Epidermal melanocyte (primary cell): ENCODE data around the gene TLE4.

Experiments used
- DNase-seq: peaks from one replicate; pipeline ENCODE4 v3.0.0; 2011; ENCODE audit warnings: low spot score; ENCODE audit not compliant: insufficient read length

The TLE4 gene

DNA sequence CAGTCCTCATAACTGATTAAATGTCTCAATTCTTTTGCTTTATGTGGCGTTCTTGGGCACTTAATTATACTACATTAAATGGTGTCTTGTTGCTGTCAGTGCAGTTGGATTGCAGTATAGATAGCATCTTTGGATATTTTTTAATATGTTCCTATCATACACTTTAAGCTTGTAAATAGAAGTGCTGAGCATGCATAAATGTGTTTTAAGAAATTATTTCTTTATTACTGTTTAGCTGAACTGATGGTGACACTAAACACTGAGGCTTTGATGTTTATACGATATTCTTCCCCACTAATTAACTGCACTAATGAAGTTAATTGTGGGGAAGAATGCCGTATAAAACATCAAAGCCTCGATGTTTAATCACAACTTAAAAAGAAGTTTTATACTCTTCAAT, 116.6 kb downstream of the TLE4 start:
- no peak for DNase-seq

DNA sequence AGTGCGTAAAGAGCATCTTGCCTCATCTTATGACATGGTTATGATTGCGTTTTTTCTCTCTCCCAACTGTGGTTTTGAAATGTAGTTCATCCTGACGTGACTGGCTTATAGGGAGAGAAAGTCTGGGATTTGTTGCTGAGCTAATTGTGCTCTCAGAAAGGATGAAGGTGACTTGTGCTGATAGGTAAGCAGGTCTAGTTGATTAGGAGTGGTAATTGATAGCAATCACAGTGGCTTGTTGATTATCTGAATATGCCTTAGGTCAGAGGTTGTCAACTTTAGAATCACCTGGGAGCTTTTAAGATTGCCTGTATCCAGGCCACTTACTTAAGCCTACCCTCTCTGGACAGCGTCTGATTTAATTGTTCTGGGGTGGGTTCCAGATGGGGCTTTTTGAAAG, 117.8 kb downstream of the TLE4 start:
- DNase-seq = no peak

DNA sequence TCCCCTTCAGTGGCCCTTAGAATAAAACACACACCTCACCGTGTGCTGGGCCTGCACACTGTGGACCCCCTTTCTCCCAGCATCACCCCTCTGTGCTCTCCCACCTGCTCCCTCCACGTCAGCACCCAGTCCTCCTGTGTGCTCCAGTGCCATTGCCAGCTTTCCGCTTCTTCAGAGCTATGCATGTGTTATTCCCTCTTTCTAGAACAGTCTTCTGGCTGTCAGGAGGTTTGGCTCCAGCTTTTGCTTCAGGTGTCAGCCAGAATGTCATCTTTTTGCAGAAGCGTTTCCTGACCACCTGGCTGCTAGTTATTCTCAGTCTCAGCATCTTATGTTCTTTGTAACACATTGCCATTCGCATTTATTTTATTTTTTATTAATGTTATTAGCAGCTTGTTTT, 119.7 kb downstream of the TLE4 start:
- no peak for DNase-seq

DNA sequence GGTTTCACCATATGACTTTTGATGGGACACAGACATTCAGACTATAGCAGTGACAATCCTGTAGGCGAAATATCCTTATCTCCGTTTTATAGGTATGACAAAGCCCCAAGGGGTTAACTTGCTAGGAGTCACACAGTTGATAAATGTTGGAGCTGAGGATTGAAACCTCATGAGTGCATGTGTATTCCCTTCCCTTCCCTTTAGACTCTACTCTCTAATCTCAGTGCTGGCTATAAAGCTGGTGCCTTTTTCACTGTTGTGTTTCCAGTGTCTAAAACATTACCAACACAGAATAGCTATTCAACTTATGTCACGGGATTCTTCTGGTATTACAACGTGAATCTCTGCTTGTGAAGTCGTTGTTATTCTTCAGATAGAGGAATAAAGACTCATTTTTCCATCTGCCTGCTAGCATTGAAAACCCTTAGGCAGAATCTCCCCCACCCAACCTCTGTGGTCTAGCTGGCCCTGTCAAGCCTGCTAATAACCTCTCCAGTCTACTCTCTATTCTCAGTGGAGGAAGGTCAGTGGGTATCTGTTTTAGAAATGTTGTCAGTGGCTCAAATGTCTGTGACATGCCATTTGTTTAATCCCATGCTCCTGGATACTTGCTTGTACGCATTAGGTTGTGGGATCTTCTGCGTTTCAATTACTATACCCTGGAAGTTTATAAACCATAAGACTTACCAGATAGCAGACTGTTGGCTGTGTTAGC, 121.2 kb downstream of the TLE4 start:
- no peak for DNase-seq

DNA sequence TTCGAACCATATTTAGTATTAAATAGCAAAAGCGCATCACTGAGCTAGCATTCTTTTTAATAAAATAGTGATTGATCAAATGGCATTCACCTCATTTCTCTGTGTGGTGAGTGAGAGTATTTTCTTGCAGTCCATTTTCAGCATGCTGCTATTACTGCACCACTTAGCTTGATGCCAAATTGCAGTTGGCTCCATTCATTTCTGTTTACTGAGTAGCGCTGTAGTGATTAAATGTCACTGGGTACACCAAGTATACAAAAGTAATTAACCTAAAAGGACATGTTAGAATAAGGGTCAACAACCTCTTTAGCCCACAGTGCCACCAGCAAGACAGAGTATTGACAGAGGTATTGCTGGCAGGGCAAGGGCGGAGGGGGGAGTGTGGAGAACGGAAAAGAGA, 122.0 kb downstream of the TLE4 start:
- DNase-seq = no peak

DNA sequence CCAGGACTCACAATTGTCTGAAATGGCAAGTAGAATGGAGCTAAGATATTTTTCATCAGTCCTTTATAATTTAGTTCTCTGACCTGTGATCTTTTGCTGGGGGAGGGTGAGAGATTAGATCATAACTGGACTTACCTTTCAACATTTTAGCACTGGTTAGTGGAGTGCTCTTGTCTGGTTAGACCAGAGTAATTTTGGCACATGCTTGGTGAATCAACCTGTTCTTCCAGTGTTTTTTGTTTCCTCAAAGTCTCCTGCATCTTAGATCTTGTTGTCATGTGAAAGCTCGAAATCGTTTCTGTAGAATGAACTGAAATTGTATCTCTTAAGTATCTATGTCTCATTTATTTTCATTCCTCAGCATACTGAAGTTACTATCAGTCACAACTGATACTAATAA, 122.4 kb downstream of the TLE4 start:
- no peak for DNase-seq

DNA sequence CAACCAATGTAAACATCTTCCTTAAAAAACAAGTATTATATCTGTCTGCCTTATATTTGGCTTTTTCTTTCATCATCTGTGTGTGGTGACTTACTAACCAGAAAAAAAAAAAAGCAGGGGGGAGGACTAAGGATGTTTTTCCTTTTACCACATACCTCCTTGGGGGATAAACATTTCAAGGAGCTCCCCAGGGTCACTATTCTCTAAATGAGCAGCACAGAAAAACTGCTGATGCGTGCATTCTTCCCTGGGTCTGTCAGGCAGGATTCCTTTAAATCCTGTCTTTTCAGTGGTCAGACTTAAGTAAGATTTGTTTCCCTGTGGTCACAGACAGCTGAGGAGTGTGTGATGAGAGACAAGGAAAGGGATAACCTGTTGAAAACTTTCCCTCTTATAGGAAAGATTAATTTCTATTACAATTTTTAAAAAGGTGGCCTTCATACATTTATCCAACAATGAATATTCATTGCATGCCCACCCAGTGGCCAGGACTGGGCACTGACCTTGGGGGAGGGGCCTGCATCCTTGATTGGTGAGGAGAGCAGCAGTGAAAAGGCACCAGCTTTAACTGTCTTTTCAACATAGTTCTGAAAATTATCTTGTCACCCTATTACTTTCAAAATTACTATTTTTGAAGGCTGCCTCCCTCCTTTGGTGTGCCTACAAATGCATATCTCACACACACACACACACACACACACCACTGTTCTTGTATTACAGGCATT, 123.1 kb downstream of the TLE4 start:
- no peak for DNase-seq

DNA sequence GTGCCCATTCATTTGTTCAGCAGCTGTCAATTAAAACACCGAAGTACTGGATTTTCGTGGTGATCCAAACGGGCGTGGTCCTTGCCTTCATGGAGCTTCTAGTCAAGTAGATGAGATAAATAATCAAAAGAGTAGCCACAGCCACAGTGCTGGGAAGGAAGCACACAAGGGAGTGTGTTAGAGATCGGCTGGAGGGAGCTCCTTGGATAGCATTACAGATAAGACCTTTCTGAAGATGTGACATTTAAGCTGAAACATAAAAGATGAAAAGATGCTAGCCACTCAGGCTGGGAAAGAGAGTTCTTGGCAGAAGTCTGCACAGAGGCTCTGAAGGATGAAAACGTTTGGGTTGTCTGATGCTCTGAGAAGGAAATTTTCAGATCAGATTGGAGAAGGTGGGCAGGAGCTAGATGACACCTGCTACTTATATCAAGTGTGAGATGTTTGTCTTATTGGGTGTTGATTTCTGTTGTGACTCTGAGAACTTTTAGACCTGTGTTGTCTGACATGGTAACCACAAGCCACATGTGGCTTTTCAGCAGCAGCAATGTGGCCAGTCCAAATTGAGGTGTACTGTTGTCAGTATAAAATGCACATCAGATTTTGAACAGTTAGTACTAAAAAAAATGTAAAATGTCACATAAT, 123.9 kb downstream of the TLE4 start:
- DNase-seq = no peak

DNA sequence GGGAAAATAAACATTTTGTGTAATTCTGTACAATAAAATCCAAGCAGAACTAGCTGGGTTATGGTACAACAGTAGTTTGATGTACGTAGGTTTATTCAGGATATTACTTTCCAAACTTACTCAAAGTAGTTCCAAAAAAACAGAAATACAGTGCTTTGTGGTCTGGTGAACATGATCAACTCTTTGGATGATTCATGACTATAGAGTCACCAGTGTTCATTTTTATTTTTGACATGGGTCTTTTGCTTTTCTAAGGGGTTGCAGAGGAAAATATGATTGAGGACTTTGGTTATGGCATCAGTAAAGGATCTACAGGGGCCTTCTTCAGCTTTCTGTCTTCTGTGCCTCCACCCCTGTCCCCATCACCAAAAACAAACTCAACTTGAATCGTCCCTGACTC, 127.2 kb downstream of the TLE4 start:
- no peak for DNase-seq

DNA sequence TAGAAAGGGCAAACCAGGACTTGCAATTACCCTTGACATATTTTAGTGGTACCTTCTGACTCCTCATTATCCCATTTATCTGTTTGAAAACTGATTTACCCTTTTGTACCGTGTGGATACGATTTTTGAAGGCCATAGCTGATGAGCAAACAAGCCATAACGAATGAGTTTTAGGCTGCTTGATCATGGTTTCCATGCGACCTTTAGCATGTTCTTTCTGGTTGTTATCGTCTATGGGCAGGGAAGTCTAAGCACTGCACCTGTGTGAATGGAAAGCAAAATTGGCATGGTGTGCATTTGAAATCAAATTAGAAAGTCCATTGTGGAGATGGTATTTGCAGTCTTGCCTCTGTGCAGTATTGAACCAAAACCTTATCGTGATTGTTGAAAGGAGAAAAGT, 127.7 kb downstream of the TLE4 start:
- no peak for DNase-seq

DNA sequence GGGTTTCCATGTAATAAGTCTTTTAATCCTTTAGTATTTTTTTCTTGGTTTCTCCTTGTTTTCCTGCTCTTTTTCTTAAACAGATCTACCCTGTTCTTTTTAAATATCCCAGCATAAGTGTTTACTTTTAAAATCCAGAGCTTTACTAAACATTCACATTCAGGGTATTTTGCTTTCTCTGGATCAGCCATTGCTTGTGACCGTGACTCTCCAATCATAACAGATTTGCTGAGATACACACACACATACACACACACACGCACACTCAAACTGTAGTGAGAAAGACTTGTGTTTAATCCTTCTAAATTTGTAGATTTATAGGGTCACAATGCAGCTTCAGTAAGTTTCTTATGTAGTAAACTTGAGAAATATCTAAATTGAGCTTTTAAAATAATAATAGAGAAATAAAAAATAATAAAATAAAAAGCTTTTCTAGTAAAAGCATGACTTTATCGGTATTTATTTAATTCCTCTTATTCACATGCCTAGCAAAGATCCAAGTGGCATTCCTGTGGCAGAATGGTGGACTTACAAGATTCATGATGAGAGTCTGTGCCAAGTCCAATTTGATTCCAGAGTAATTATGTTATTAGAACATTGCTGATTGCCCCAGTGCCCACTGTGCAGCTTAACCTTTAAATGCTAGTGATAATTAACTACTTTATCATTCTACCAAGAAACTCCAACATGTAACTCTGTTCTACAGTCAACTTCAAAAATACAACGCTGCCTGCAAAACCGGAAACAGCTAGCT, 129.0 kb downstream of the TLE4 start:
- no peak for DNase-seq

DNA sequence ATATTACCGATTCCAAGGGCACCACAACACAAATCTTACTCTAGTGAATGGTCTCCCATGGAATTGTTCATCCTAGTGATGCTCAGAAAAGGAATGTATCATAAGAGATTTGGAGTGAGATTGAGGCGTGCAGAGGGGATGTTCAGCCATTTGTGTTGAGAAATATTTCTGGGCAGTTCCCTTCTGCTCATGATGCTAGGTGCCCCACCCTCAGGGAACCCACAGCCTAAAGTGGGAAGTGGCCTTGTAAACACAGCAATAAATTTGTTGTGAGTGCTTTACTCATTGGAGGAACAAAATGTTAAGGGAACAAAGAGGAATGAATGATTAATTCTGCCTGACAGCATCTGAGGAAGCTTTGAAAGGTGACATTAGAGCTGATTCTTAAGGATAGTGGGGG, 129.9 kb downstream of the TLE4 start:
- DNase-seq = no peak

DNA sequence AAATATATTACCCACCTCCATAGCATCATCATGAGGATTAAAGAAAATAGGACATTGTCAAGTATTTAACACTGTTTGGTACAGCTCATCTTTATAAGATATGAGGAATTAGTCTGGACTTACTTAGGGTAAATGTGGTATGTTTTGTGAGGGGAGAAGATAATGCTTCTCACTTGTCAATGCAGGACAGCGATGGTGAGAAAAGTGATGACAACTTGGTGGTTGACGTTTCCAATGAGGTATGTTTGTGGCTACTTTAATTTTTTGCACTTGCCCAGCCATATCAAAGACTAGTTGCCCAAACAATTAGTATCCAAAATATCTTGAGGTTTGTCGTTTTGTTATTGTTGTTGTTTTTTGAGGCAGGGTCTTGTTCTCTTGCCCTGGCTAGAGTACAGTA, 133.9 kb downstream of the TLE4 start:
- DNase-seq = no peak

DNA sequence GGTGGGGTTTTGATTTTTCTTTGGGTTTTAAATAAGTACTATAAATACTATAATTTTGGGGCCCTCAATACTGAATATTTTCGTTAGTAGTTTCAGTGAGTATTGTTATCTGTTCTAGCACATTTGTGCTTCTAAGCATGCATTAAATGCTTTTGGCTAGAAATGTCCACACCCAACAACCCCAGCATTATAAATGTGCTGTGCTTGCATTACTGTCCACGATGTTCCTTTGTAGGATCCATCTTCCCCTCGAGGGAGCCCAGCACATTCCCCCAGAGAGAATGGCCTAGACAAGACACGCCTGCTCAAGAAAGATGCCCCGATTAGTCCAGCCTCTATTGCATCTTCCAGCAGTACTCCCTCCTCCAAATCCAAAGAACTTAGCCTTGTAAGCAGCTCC, 134.7 kb downstream of the TLE4 start:
- DNase-seq = no peak

DNA sequence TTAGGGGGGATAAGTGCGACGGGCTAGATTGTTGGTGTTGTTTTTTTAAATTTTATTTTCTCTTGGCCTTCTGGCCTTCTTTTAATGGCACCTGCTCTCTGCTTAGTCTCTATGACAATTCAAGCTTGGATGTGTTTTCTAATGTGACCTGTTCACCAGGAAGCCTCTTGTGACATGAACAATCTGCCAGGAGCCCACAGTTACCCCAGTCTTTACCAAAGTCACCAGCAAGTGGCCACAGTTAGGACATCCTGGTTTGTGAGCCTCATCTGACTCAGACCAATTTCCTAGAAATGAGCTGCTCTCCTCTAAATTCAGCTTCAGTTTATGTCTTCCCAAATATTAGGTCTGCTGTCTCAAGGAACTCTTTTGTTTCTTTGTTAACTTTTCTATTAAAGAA, 135.8 kb downstream of the TLE4 start:
- DNase-seq = no peak

DNA sequence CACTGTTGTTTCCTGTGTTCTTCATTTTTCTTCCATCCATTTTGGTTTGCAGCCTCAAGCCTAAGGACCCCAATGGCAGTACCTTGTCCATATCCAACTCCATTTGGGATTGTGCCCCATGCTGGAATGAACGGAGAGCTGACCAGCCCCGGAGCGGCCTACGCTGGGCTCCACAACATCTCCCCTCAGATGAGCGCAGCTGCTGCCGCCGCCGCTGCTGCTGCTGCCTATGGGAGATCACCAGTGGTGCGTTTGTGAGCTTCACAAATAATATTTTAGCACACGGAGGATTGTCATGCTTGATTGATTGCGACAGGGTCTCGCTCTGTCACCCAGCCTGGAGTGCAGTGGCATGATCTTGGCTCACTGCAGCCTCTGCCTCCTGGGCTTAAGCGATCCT, 136.8 kb downstream of the TLE4 start:
- no peak for DNase-seq

DNA sequence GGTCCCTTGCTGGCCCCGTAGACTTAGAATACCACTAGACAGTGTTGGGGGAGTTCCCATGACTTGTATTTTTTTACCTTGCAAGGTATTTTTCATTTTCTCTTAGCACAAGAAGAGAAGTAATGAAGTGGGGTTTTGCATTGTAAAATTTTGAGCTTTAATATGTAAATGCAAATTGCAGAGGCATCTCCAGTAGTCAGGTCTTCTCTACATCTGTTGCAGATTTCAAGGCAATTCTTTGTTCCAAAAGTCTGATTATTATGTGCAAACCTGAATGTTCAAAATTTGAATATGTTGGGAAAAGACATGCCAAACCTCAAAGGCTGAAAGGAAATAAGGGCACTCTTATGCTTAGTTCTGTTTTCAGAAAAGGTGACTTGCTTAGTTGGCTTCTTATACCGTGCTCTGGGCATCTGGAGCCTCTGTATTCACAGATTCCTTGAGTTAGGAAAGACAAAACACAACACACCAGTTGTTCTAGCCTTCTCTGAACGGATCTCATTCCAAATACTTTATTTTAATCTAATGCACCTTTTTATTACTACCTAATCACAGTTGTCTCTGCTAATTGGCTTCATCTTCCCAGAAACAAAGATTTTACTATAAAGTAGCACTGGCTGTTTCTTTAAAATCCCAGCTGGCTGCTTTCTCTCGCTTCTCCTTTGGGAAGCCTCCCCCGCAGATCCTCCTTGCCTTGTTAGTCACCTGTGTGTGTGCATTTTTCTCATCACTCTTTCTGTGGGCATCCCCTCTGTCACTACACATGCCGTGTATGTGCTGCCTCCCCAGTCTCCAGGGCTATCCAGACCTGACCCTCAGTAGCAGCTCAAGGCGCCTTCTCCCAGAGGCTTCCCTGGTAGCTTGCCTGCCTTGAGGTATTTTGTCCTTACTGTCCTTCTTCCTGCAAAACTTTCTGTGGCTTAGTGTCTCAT, 138.2 kb downstream of the TLE4 start:
- no peak for DNase-seq

DNA sequence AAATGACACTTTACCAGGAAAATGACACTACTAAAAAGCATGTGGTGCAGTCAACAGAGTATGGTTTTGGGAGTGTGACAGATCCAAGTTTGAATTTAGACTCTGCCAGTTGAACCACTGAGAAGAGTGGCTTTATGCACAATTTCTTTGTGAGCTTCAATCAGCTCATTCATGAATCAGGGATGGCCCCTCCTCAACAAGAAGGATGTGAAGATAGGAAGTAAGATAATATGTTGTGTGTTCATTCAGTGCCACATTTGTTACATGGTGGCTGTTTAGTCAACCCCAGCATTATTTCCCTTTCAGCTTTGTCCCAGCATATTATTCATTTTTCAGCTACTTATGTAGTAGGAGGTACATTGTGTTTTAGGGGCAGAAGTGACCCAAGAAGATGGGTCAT, 140.1 kb downstream of the TLE4 start:
- no peak for DNase-seq

DNA sequence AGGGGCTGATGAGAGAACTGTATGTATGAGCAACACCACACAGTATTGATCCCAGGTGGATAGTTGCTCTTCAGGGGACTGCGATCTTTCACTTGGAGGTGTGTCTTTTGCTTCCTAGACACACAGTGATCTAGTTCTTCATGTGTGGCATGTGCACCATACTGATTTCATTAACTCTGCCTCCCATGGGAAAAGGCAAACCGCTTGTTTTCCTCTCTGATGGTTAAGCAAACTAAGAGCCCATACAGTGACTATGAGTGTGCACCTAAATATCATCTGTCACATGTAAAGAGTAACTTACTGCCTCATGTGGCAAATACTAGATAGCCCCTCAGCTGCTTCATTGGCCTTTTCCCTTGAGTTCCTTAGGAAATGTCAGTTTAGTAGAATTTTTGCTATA, 147.3 kb downstream of the TLE4 start:
- DNase-seq = no peak

DNA sequence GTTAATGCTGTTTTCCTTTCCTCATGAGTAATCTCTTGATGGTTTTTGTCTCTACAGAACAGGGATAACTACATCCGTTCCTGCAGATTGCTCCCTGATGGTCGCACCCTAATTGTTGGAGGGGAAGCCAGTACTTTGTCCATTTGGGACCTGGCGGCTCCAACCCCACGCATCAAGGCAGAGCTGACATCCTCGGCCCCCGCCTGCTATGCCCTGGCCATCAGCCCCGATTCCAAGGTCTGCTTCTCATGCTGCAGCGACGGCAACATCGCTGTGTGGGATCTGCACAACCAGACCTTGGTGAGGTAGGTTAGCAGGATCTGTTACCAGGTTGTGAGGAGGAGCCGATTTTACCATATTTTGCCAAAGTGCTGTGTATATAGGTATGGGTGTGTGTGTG, 148.2 kb downstream of the TLE4 start:
- DNase-seq = no peak
